Lower lobe of right lung (tissue), 2 donors: Measurements from ENCODE around the gene ST7. TPM values are rescaled to one million over a fixed set of nuclear protein-coding genes. Genes with fewer than 3 reads are reported as not detected.

Experiments
- ATAC-seq, 2 donors: fragments of 200-7000 bp; cut with Tn5 transposase; one replicate each; pipeline ENCODE4 v1.9.1; 2020 to 2022; ENCODE audit warnings: mild to moderate bottlenecking in 2 of 2, moderate library complexity in 2 of 2
- DNase-seq: peaks from one replicate; pipeline ENCODE4 v3.0.0-alpha.2; 2020
- H3K27ac ChIP-seq: fragments of 200-600 bp; one replicate; pipeline ENCODE4 v1.8.0; 2022
- H3K27me3 ChIP-seq: fragments of 200-600 bp; one replicate; pipeline ENCODE4 v1.8.0; 2022; ENCODE audit warnings: low read depth
- H3K36me3 ChIP-seq: fragments of 200-600 bp; one replicate; pipeline ENCODE4 v1.8.0; 2022; ENCODE audit warnings: mild to moderate bottlenecking
- H3K4me1 ChIP-seq: fragments of 200-600 bp; one replicate; pipeline ENCODE4 v1.8.0; 2022
- H3K4me3 ChIP-seq: fragments of 200-600 bp; one replicate; pipeline ENCODE4 v1.8.0; 2022; ENCODE audit warnings: mild to moderate bottlenecking
- H3K9me3 ChIP-seq: fragments of 200-600 bp; one replicate; pipeline ENCODE4 v1.8.0; 2022
- intact Hi-C: fragments of 100-400 bp; cut with DNase I; formaldehyde crosslinking; loops from one replicate; pipeline ENCODE4 v1.11.0; 2022
- total RNA-seq: library from RNA; stranded (reverse); fragmentation: NEBNext Ultra II Directional; extraction: Animal tissue kit (Norgen Biotek cat#: 25700); gene quantifications from one replicate; pipeline ENCODE4 v1.2.1, GENCODE V29; 2021
- TF ChIP-seq, protein P1 (sequence below): fragments of 200-600 bp; IDR thresholded peaks from one replicate; pipeline ENCODE4 v1.8.0; 2022; ENCODE audit warnings: antibody characterized with exemption, mild to moderate bottlenecking
- donor health status: DM: no; HTN: yes; CAD: no; lungs with severe emphysema.

Gene ST7
- total RNA-seq, 1 donor from 2014 or later = 51.1 TPM

DNA sequence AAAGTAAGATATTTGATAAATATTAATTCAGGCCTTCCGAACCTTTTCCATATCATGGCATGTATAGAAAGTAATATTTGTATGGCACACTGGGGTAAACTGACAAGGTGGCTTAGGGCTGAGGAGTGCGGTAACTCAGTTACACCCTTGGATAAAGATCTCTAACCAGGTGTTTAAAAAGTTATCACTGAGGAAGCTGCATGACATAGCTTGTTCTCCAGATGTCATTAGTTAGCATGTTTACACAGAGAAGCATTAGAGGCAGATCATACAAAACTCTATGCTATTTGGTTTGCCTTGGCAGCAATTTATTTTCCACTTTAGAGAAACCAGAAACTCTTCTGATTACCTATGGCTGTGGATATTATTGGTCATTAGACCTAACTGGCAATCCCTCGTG lies 118.2 kb downstream of the ST7 start:
- no peak for ATAC-seq
- Histone ChIP-seq H3K27ac (no peak overlapping the region), H3K9me3 (no peaks in the 10 kb centered on the region), H3K36me3 (no peaks in the 10 kb centered on the region), H3K4me3 (no peak overlapping the region), H3K27me3 (no peaks in the 10 kb centered on the region), H3K4me1 (peaks cover 34% of the 10 kb centered on the region)
- TF ChIP-seq, protein P1, sequence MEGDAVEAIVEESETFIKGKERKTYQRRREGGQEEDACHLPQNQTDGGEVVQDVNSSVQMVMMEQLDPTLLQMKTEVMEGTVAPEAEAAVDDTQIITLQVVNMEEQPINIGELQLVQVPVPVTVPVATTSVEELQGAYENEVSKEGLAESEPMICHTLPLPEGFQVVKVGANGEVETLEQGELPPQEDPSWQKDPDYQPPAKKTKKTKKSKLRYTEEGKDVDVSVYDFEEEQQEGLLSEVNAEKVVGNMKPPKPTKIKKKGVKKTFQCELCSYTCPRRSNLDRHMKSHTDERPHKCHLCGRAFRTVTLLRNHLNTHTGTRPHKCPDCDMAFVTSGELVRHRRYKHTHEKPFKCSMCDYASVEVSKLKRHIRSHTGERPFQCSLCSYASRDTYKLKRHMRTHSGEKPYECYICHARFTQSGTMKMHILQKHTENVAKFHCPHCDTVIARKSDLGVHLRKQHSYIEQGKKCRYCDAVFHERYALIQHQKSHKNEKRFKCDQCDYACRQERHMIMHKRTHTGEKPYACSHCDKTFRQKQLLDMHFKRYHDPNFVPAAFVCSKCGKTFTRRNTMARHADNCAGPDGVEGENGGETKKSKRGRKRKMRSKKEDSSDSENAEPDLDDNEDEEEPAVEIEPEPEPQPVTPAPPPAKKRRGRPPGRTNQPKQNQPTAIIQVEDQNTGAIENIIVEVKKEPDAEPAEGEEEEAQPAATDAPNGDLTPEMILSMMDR = no peak
- intact Hi-C loops = no loop called here
- DNase-seq = no peak

DNA sequence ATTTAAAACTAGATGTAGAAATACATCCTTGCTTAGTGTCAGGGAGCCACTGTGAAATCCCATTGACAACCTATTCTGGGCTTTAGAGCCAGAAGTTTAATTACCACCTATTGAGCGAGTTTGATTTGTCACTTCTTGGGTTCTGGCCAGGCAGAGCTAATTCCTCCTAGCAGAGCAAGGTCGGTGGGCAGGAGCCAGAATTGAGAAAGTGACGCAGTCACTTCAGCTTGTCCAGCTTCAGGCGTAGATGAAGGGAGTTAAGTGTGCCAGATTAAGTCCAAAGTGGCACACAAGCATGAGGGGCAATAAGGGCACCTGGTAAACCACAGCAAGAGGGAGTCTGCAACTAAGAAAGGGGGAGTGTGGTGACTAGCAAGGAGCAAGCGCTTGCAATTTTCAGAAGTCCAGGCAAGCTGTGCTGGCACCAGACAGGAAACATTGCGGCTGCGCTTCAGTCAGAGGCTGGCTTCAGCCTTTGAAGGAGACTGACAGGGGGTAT lies 119.4 kb downstream of the ST7 start:
- peak; percentile 78 for DNase-seq
- no peaks in the 10 kb centered on the region for H3K9me3 ChIP-seq
- peak overlapping the region; percentile 64 for H3K27ac ChIP-seq

DNA sequence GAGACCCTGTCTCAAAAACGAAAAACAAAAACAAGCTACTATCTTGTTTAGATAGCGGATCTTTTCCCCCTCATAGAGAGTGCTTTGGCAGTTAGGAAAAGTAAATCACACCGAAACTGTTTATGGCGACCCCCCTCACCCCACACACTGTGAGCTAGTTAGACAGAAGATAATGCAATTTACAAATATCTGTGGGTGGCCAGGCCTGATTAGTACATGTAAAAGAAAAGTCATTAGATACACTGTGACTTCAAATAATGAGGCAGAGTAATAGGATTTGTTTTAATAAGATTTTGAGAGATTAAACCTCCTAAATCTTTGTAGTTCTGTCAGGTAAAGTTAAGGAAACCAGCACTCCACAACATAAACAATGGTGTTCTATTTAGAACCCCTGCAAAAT lies 121.1 kb downstream of the ST7 start:
- Histone ChIP-seq H3K27me3 (no peaks in the 10 kb centered on the region), H3K4me3 (no peak overlapping the region), H3K9me3 (no peaks in the 10 kb centered on the region), H3K27ac (no peak overlapping the region), H3K36me3 (no peaks in the 10 kb centered on the region), H3K4me1 (peaks cover 24% of the 10 kb centered on the region)
- DNase-seq (no peak), ATAC-seq (no peak)
- TF ChIP-seq, protein P1 = no peak
- intact Hi-C loops = no loop called here

More for the DNA sequence above, 119.4 kb downstream of the ST7 start:
- Histone ChIP-seq H3K27me3 (no peaks in the 10 kb centered on the region), H3K36me3 (no peaks in the 10 kb centered on the region), H3K4me1 (peaks cover 34% of the 10 kb centered on the region), H3K4me3 (no peak overlapping the region)
- ATAC-seq = peak; percentile 82 to 88
- TF ChIP-seq, protein P1 = no peak
- intact Hi-C loops = no loop called here

DNA sequence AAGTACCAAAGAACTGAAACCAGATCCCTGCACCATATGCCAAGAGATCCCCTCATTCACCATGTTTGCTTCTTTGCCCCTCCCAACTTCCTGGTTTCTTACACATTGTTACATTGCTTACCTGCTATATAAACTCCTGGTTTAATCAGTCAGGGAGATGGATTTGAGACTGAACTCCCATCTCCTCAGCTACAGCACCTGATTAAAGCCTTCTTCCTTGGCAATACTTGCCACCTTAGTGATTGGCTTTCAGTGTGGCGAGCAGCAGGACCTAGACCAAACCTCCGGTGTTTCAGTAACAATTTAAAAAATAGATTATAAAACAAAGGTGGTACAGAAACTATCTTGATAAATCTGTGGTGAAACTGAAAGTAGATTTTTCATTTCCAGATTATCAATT lies 122.6 kb downstream of the ST7 start:
- ATAC-seq (no peak), DNase-seq (no peak)
- Histone ChIP-seq H3K4me3 (no peak overlapping the region), H3K4me1 (peaks cover 17% of the 10 kb centered on the region), H3K9me3 (no peaks in the 10 kb centered on the region), H3K27me3 (no peaks in the 10 kb centered on the region), H3K36me3 (no peaks in the 10 kb centered on the region), H3K27ac (peak overlapping the region; percentile 20)
- intact Hi-C loops = no loop called here
- TF ChIP-seq, protein P1 = no peak

- no peak overlapping the region for H3K4me3 ChIP-seq
- H3K9me3 ChIP-seq = no peaks in the 10 kb centered on the region
- no peaks in the 10 kb centered on the region for H3K36me3 ChIP-seq
- peaks cover 17% of the 10 kb centered on the region for H3K4me1 ChIP-seq
- intact Hi-C loops = no loop called here
- no peak overlapping the region for H3K27ac ChIP-seq
- H3K27me3 ChIP-seq = no peaks in the 10 kb centered on the region
- DNase-seq (peak; percentile 77), ATAC-seq (peak; percentile 91 to 93)
- TF ChIP-seq, protein P1 = no peak
Observed at GRCh38 chr7:117076426-117076943, 123.2 kb downstream of the ST7 start.
